Heart right ventricle (tissue), 16 donors: Measurements from ENCODE around the gene MIOX. TPM values are rescaled to one million over a fixed set of nuclear protein-coding genes. Genes with fewer than 3 reads are reported as not detected.

Source experiments
- ATAC-seq, 8 donors: fragments of 200-7000 bp; cut with Tn5 transposase; one replicate each; pipeline ENCODE4 v1.9.1; 2020; ENCODE audit warnings: mild to moderate bottlenecking in 8 of 8, moderate library complexity in 8 of 8, moderate number of reproducible peaks in 1 of 8
- DNase-seq, 2 donors: peaks; one replicate each; pipeline ENCODE4 v3.0.0-alpha.2; 2020
- H3K27ac ChIP-seq, 10 donors: fragments of 200-600 bp; sonication (generic) in 2 of 10; one replicate each; pipeline versions ENCODE4 v1.5.0 to v1.8.0; 2020 to 2022; ENCODE audit warnings: mild to moderate bottlenecking in 3 of 10
- H3K27me3 ChIP-seq, 7 donors: fragments of 200-600 bp; one replicate each; pipeline ENCODE4 v1.8.0; 2021 to 2022; ENCODE audit warnings: mild to moderate bottlenecking in 2 of 7
- H3K36me3 ChIP-seq, 9 donors: fragments of 200-600 bp; sonication (generic) in 1 of 9; one replicate each; pipeline versions ENCODE4 v1.5.0 to v1.8.0; 2020 to 2022; ENCODE audit warnings: mild to moderate bottlenecking in 2 of 9
- H3K4me1 ChIP-seq, 9 donors: fragments of 200-600 bp; sonication (generic) in 1 of 9; one replicate each; pipeline versions ENCODE4 v1.5.0 to v1.8.0; 2020 to 2022; ENCODE audit warnings: mild to moderate bottlenecking in 4 of 9
- H3K4me3 ChIP-seq, 10 donors: fragments of 200-600 bp; sonication (generic) in 2 of 10; one replicate each; pipeline versions ENCODE4 v1.5.0 to v1.8.0; 2020 to 2022; ENCODE audit warnings: mild to moderate bottlenecking in 7 of 10, moderate library complexity in 2 of 10
- H3K9me3 ChIP-seq, 11 donors: fragments of 200-600 bp in 10 of 11; sonication (generic) in 2 of 11; one replicate each; pipeline versions ENCODE4 v1.5.0 to v1.8.0; 2013 to 2022; ENCODE audit warnings: mild to moderate bottlenecking in 2 of 11, control low read depth in 1 of 11, moderate library complexity in 1 of 11
- CTCF ChIP-seq, 9 donors: fragments of 200-600 bp; sonication (generic) in 2 of 9; IDR thresholded peaks; one replicate each; pipeline versions ENCODE4 v1.5.0 to v1.8.0; 2021 to 2022; ENCODE audit warnings: antibody characterized with exemption in 9 of 9, mild to moderate bottlenecking in 5 of 9, moderate library complexity in 1 of 9
- WGBS, 2 donors: extraction: QIAGEN DNeasy Blood & Tissue Kit; methylation state at CpG; one replicate each; pipeline ENCODE4 v1.1.7; 2013; ENCODE audit warnings: inconsistent platforms in 1 of 2; 5-methylcytosine and 5-hydroxymethylcytosine counted together
- intact Hi-C, 10 donors: fragments of 100-400 bp; cut with DNase I; formaldehyde crosslinking; loops; one replicate each; pipeline versions ENCODE4 v1.11.1 to v1.14.2; 2022
- polyA plus RNA-seq, 2 donors: library from polyadenylated mRNA; stranded (reverse); fragments of 200-250 nt; gene quantifications; one replicate each; pipeline ENCODE4 v1.2.3, GENCODE V29; 2013
- total RNA-seq, 10 donors: library from RNA; stranded (reverse); fragmentation: NEBNext Ultra II Directional in 3 of 10; extraction: Animal tissue kit (Norgen Biotek cat#: 25700) in 3 of 10; gene quantifications; one replicate each; pipeline versions ENCODE4 v1.2.1 to v1.2.4, GENCODE V29; 2021 to 2023
- donor health status: Arrhythmogenic right ventricular cardiomyopathy.
- donor health status: ischemic (EF 13 %, LVEDD 7.1; RV severe dilation, severe dysfunction).
- donor health status: healthy with polysubstance abuse.
- donor health status: DM: no; HTN: yes; CAD: no.
- donor health status: DM: no; HTN: no; CAD: no.
- donor health status: ischemic (EF 25% LVEDD 6.9; RV normal size, moderate dysfunction).
- donor health status: ischemic (EF 25% LVEDD 5.7; RV mildly dilated, moderate dysfunction).
- donor health status: healthy.
- donor health status: DM: yes; HTN: yes; CAD: no.
- donor health status: Ischemic cardiomyopathy.
- donor health status: ischemic (EF 35%, LVEDD 5.7; RV mildly dilated, moderate dysfunction).
- donor health status: nonischemic (EF 11% LVEDD 7.7; RV severe dilation, severe dysfunction).
- donor health status: DM: yes; HTN: yes; CAD: no.
- donor health status: PGD.
- donor health status: ischemic (EF 29% LVEDD 5.4; RV normal size, mild dysfunction).
- donor health status: nonischemic (EF 23%, LVEDD 6.1; RV moderate dilation, normal function).

The MIOX gene
- total and polyA plus RNA-seq, 12 donors, result not detected

GRCh38 chr22:50456466-50457234, 30.0 kb upstream of the MIOX start:
- WGBS, 2 donors, result 90 to 93% methylated on average over 34 of the region's 34 CpGs
- Histone ChIP-seq H3K27me3 (no peaks in the 10 kb centered on the region), H3K4me1 (no peaks in the 10 kb centered on the region), H3K9me3 (no peaks in the 10 kb centered on the region), H3K4me3 (no peak overlapping the region), H3K27ac (no peak overlapping the region), H3K36me3 (peaks cover 1 to 100% (median 42%) of the 10 kb centered on the region in 9 donors)
- ATAC-seq (no peak), DNase-seq (no peak)
- no peak for TF ChIP-seq CTCF (IDR thresholded peaks at IDR 0.05)
- intact Hi-C loops, result no loop called here

GRCh38 chr22:50459016-50459415, 27.6 kb upstream of the MIOX start:
- DNase-seq (no peak), ATAC-seq (no peak)
- no peaks in the 10 kb centered on the region for H3K27me3 ChIP-seq
- no peak for TF ChIP-seq CTCF (IDR thresholded peaks at IDR 0.05)
- WGBS, 2 donors, result 90 to 93% methylated on average over 22 of the region's 22 CpGs
- H3K27ac ChIP-seq, result no peak overlapping the region
- H3K9me3 ChIP-seq, result no peaks in the 10 kb centered on the region
- no peaks in the 10 kb centered on the region for H3K4me1 ChIP-seq
- intact Hi-C loops, result no loop called here
- peaks cover 7 to 100% (median 64%) of the 10 kb centered on the region in 9 donors for H3K36me3 ChIP-seq
- H3K4me3 ChIP-seq, result no peak overlapping the region

- no peaks in the 10 kb centered on the region for H3K9me3 ChIP-seq
- no peaks in the 10 kb centered on the region for H3K27me3 ChIP-seq
- ATAC-seq (no peak), DNase-seq (no peak)
- intact Hi-C loops, result no loop called here
- peaks cover 12 to 100% (median 64%) of the 10 kb centered on the region in 9 donors for H3K36me3 ChIP-seq
- no peaks in the 10 kb centered on the region for H3K4me1 ChIP-seq
- WGBS, 2 donors, result 93 to 95% methylated on average over 41 of the region's 41 CpGs
- H3K27ac ChIP-seq, result no peak overlapping the region
- H3K4me3 ChIP-seq, result no peak overlapping the region
- TF ChIP-seq CTCF (IDR thresholded peaks at IDR 0.05), result no peak
These were observed 27.0 kb upstream of the MIOX start for GRCh38 chr22:50459496-50460140.

GRCh38 chr22:50460938-50461337, 25.7 kb upstream of the MIOX start:
- peaks cover 11 to 100% (median 71%) of the 10 kb centered on the region in 9 donors for H3K36me3 ChIP-seq
- H3K9me3 ChIP-seq, result no peaks in the 10 kb centered on the region
- no peaks in the 10 kb centered on the region for H3K27me3 ChIP-seq
- TF ChIP-seq CTCF (IDR thresholded peaks at IDR 0.05), result no peak
- no peak overlapping the region for H3K4me3 ChIP-seq
- DNase-seq (no peak), ATAC-seq (no peak)
- 96% methylated on average over 17 of the region's 17 CpGs for WGBS, 2 donors
- intact Hi-C loops, result no loop called here
- no peaks in the 10 kb centered on the region for H3K4me1 ChIP-seq
- no peak overlapping the region for H3K27ac ChIP-seq
